ENCODE measurements around the gene HCN2. TPM values are rescaled to one million over a fixed set of nuclear protein-coding genes. Genes with fewer than 3 reads are reported as not detected.

HCN2 gene
- total and polyA plus RNA-seq, 2 of the 8 experiments (the other 6 are each of a cell fraction or from before 2014, with no cell fraction given) = 1.0 to 4.0 TPM

- TF ChIP-seq ATF2 (IDR thresholded peaks at IDR 0.05; ENCODE audit: low read length) (no peak), MAX (IDR thresholded peaks at IDR 0.05) (no peak)
These were observed 67.3 kb downstream of the HCN2 start (continued) for GRCh38 chr19:656751-657559.
